Activated T-cell treated with anti-CD3 and anti-CD28 coated beads for 48 hours (primary cell): Measurements from ENCODE around the gene B4GALNT2.
A peak's percentile ranks its signal among the peaks of the same experiment; 100 is the strongest.
"Not testable (repeated sequence)": the region's sequence is repeated elsewhere in the genome, so short reads cannot be mapped to it uniquely, and the experiment has no call there.

ENCODE experiments used
- DNase-seq: peaks from one replicate; pipeline ENCODE4 v3.0.0-alpha.2; 2020; ENCODE audit warnings: low read depth

B4GALNT2 gene

DNA sequence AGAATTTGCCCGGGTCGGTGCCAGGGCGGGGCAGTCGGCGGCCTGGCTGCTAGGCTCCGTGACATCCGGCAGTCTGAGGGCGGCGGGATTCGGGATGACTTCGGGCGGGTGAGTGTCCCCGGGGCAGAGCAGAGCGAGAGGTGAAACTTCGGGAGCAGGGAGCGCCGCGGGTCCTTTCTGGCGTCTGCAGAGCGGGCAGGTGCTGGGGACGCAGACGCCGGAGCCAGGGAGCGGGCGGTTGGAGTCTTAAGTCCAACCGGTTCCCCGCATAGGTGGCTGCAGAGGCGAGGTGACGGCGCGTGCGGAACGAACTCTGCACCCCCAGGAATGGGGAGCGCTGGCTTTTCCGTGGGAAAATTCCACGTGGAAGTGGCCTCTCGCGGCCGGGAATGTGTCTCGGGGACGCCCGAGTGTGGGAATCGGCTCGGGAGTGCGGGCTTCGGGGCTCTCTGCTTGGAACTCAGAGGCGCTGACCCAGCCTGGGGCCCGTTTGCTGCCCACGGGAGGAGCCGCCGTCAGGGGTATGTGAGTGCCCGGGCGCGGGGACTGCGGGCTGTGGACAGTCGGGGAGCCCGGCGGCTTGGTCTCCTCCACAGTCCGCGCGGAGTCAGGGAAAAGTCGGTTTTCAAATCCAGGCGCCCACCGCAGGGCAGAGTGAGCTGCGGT lies at the start of gene B4GALNT2:
Gene B4GALNT2, plus strand, starts transcription at position 71 of the 666 bp plus-strand sequence. Its CDS starts 24 bp downstream, at position 95.
- DNase-seq: peak; percentile 4

DNA sequence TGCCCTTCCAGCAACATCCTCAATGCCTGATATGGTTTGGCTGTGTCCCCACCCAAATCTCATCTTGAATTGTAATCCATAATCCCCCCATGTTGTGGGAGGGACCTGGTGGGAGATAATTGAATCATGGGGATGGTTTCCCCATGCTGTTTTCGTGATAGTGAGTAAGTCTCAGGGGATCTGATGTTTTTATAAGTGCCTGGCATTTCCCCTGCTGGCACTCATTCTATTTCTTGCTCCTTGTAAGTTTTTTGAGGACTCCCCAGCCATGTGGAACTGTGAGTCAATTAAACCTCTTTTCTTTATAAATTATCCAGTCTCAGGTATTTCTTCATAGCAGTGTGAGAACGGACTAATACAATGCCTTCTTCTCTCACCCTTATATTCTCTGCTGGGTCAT lies 47.5 kb upstream of the B4GALNT2 start:
- not testable (repeated sequence) for DNase-seq

GRCh38 chr17:49085565-49086315 lies 46.8 kb upstream of the B4GALNT2 start:
- DNase-seq: no peak

- DNase-seq: no peak
Observed at GRCh38 chr17:49086316-49086605, 46.3 kb upstream of the B4GALNT2 start.

DNA sequence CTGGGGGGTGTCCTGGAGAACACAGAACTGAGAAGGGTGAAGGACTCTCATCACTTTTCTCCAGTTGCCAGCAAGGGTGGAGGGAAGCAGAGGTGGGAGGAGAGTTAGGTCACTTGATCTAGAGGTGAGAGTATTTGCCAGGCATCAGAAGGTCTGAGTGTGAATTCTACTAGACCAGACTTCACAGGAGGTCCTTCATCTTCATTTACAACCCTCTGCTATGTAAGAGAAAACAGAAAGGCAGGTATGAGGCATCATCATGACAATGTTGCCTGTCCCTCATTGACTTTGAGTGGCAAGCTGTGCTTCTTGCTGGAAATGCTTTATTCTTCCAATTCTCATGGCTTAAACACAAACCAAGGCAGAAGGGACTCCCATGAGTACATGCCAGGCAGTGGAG lies 45.9 kb upstream of the B4GALNT2 start:
- DNase-seq: no peak

DNA sequence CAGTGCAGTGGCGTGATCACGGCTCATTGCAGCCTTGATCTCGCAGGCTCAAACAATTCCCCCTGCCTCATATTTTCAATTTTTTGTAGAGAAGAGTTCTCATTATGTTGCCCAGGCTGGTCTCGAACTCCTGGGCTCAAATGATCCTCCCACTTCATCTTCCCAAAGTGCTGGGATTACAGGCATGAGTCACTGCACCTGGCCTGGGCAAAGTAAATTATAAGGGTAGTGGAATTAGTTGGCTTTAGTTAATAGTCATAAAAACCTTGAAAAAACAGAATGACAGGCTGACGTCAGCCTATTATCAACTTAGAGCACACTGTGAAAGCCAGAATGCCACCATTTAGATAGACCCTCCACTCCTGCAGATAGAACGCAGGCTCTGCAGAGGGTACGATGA lies 43.5 kb upstream of the B4GALNT2 start:
- DNase-seq: no peak

GRCh38 chr17:49090878-49091594 lies 41.5 kb upstream of the B4GALNT2 start:
- no peak for DNase-seq

GRCh38 chr17:49093131-49093530 lies 39.4 kb upstream of the B4GALNT2 start:
- no peak for DNase-seq

GRCh38 chr17:49100601-49101000 lies 32.0 kb upstream of the B4GALNT2 start:
- DNase-seq: no peak

DNA sequence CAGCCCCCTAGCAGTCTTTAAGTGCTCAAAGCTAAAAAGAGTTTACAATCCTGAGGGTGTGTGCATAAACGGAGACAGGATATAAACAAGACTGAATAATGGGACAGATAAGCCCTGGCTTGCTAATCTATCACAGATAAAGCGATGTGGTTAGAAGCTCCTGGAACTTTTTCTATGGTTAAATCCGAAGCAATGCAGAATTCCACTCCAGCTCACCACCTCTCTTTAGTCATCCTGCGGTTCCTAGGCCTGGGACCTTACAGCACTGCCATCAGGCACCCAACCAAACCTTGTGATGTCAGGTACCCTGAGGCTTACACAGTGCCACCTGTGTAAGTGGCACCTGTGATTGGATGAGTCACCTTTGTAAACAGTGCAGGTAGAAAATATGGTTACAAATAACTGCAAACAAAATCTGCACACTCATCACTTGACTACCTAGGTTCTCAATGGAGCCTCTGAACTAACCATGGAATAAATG lies 31.5 kb upstream of the B4GALNT2 start:
- DNase-seq: no peak

- DNase-seq: not testable (repeated sequence)
Observed at GRCh38 chr17:49103360-49103759, 29.2 kb upstream of the B4GALNT2 start.

DNA sequence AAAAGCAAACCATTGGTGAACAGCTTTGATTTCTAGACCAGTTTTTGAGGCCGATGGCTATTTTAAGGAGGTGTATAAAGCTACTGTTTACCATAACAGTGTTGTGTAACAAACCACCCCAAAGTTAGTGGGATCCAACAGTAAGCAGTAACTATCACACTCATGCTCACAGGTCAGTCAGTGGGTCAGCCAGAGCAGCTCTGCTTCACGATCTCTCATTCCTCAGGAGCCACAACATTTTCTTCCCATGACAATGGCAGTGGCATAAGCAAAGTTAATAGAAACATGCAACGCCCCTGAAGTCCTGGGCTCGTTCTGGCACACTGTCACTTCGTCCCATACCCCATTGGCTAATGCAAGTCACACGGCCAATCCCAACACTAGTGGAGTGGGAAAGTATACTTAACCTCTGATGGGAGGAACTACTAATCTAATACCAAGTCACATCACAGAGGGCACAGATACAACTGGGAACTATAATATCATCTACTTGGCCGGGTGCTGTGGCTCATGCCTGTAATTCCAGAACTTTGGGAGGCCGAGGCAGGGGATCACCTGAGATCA lies 28.0 kb upstream of the B4GALNT2 start:
- no peak for DNase-seq

DNA sequence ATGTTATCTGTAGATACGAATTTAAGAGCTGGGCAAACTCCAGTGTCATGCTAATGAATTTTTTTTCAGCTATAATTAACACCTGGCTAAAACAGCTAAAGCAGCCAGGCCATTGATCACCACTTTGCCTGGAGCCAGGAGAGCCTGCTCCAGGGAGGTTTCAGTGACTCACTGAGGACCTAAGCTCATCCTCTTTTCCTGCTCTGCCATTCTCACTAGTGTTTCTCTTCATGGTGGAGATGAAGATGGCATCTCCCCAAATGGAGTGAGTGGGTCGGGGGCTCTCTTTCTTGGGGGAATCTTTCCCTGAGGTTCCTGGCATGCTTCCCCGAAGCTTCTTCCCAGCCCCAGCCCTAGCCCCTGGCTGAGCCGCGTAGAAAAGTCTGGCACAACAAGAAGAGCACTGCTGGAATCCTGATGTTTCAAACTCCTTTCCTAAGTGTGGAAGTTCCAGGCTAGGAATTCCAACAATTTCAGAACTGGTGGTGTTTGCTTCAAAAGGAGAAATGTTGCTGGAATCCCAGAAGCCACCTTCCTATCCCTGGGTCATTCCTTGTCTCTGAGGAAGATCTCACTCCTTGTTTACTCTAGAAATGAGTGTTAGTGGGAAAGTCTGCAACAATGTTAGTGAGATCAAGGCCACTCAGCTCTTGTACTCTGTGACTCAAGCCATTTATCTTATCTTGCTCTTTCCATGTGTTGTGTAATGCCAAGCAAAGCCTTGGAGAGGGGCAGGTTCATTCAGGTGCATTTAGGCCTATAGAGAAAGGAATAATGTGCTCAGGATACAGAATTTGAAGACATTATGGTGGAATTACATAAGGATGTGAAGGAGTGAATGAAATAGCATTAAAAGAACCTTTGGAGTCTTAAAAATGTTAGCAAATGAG lies 26.0 kb upstream of the B4GALNT2 start:
- no peak for DNase-seq

- DNase-seq: no peak
Observed at GRCh38 chr17:49107211-49107557, 25.4 kb upstream of the B4GALNT2 start.

DNA sequence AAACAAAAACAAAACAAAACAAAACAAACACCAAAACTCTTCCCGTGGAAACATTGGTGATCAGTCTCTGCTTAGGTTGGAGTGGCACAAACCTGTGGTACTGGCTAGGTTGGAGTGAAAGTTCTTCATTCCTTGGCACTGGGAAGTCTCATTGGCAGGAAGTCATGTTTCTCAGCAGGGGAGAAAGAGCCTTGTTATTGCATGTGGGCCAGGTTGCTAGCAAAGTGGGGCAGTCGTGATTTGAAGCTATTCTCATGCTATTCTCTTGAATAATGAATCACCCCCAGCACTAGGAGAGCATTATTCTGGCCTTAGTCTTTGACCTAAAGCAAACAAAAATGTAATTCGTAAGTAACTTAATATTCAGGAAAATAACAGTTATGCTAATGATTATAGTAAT lies 24.3 kb upstream of the B4GALNT2 start:
- DNase-seq: no peak

DNA sequence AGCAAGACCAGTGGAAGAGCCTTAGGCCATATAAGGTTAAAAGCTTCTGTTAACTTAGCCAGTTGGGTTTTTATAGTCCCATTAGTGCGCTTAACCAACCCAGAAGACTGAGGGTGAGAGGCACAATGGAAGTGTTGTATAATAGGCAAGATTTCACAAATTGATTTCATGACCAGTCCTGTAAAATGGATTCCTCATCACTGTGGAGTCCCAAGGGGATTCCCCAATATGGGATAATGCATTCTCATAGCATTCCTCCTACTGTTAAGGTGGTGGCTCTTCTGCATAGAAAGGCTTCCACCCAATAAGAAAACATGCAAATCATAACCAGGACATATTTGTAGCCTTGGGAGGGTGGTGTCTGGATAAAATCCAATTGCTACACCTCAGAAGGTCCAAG lies 22.1 kb upstream of the B4GALNT2 start:
- no peak for DNase-seq

GRCh38 chr17:49111934-49112333 lies 20.6 kb upstream of the B4GALNT2 start:
- DNase-seq: no peak

GRCh38 chr17:49112936-49113335 lies 19.6 kb upstream of the B4GALNT2 start:
- no peak for DNase-seq

DNA sequence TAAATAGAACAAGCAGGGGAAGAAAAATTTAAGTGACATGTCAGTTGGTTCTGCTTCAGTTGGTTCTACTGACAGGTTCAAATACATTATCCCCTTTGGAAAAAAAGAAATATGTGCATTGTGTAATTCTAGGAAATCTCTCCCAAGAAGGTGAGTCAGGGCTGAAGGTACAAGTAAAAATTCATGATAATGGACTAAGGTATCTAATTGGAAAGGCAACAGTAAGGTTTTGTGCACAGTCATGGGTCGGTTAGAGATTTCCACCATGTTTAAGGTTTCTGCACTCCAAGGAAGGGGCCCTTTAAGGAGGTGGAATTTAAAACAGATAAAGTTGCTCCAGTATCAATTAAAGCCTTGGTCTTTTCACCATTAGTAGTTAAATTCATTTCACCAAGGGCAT lies 17.9 kb upstream of the B4GALNT2 start:
- no peak for DNase-seq

DNA sequence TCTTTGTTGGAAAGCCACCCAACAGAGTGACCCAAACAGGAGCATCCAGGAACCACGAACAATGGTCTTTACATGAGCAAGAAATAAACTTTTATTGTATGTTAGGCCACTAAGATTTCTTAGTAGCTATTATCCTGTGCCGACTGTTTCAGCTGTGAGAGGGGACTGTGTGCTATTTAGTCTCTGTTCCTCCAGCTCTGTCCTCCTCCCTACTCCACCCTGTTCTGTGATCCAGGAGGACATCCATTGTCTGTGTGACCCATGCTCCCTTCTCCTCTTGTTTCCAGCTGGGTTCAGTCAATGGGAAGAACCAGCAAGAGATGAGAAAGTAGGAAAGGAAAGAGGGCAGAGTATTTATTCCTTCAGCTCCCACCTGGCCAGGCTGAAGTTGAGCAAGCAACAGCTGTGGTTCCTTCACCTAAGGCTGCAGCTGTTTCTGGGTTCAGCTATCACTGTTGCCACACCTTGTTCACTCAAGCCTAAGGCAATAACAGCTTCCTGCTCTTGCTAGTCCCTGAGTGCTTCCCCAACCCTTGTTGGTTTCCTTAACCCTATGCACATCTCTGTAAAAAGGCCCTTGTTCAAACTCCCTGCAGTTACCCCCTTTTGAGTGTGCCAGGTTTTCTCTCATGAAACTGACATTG lies 14.9 kb upstream of the B4GALNT2 start:
- DNase-seq: no peak

DNA sequence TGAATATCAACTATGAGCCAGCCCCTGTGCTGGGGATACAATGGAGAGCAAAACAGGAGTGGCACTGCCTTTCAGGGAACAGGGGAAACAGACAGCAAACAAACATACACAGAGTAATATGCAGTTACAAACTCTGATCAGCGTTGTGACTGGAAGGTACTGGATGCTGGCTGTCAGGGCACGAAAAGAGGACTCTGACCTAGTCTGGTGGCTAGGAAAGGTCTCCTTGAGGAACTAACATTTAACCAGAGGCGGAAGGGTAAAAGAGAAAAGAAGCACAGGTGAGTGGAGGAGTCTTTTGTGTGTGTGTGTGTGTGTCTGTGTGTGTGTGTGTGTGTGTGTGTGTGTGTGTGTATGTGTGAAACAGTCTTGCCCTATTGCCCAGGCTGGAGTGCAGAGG lies 12.4 kb upstream of the B4GALNT2 start:
- DNase-seq: no peak
